Measurements from ENCODE around the gene SNRNP48. TPM values are rescaled to one million over a fixed set of nuclear protein-coding genes. Genes with fewer than 3 reads are reported as not detected.

Gene SNRNP48
- total and polyA plus RNA-seq, 2 donors (not counting 3 experiments of a cell fraction or from before 2014, with no cell fraction given) = 4.2 to 13.2 TPM

DNA sequence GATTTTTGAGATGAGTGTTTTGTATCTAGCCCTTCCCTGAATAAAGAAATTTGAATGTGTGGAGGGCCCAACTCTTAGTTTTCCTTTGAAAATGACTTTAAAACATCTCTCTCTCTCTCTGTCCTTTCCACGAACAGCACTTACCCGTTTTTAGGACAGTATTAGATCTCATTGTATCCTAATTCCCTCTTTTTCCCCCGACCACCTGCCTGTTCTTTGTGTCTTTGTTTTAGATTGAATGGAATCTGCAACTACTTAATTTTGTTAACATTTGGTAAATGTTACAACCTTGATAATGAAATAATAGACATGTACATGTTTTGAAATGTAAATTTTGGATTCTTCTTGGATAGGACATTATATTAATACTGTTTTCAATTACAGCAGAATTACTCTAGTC, 45.4 kb upstream of the SNRNP48 start:
- no peaks in the 10 kb centered on the region for H3K9me3 ChIP-seq (replicated peaks; ENCODE audit: control insufficient read depth, insufficient read depth, low read length)
- no peaks in the 10 kb centered on the region for H3K9me1 ChIP-seq (replicated peaks; ENCODE audit: control insufficient read depth, extremely low read depth, insufficient read depth, low read length)
- dilution Hi-C loops (cut with MboI; ENCODE audit: extremely low pct_ligation_motif_present, low sequenced_read_pairs) = no loop called here
- TF ChIP-seq GATA2 (IDR thresholded peaks at IDR 0.05; ENCODE audit: insufficient read depth, insufficient read length, low read depth, low read length) = no peak
- ChIA-PET CTCF (no interaction called here), POLR2A (no interaction called here)
- H3K36me3 ChIP-seq (ENCODE audit: control insufficient read depth in 2 of 2, extremely low read depth in 1 of 2, insufficient read depth in 2 of 2, low read length in 2 of 2) = no peaks in the 10 kb centered on the region
- no peak overlapping the region for H3K27ac ChIP-seq (ENCODE audit: insufficient read depth, low read depth, low read length)
- no peaks in the 10 kb centered on the region for H3K79me2 ChIP-seq (ENCODE audit: control insufficient read depth, insufficient read depth, low read length)
- no peak overlapping the region for H3K9ac ChIP-seq (replicated peaks; ENCODE audit: extremely low read depth, insufficient read depth, low read length)
- peaks cover 40 to 73% of the 10 kb centered on the region in 2 experiments for H3K27me3 ChIP-seq (ENCODE audit: control insufficient read depth in 2 of 2, insufficient read depth in 2 of 2, low read length in 2 of 2)
- BruUV-seq (replicated peaks) = no TSS peak
- H3K4me3 ChIP-seq (replicated peaks in 1 of 3; ENCODE audit: insufficient read depth in 1 of 3, low read depth in 1 of 3, low read length in 3 of 3) = no peak overlapping the region
- H4K20me1 ChIP-seq (replicated peaks; ENCODE audit: control insufficient read depth, extremely low read depth, insufficient read depth, low read length) = no peaks in the 10 kb centered on the region
- FAIRE-seq (no peak), DNase-seq (ENCODE audit: low read depth, low spot score) (no peak)
- peaks cover 10% of the 10 kb centered on the region for H3K4me1 ChIP-seq (ENCODE audit: control insufficient read depth, extremely low read depth, insufficient read depth, low read length)
- no peak overlapping the region for H2AFZ ChIP-seq (ENCODE audit: low read depth, low read length)
- H3K4me2 ChIP-seq (ENCODE audit: insufficient read depth, low read length) = no peak overlapping the region
- intact Hi-C loops (cut with micrococcal nuclease) = no loop called here

- BruUV-seq (replicated peaks) = no TSS peak
- H3K27ac ChIP-seq (ENCODE audit: insufficient read depth, low read depth, low read length) = no peak overlapping the region
- H3K9ac ChIP-seq (replicated peaks; ENCODE audit: extremely low read depth, insufficient read depth, low read length) = no peak overlapping the region
- no peaks in the 10 kb centered on the region for H3K9me1 ChIP-seq (replicated peaks; ENCODE audit: control insufficient read depth, extremely low read depth, insufficient read depth, low read length)
- no peaks in the 10 kb centered on the region for H3K9me3 ChIP-seq (replicated peaks; ENCODE audit: control insufficient read depth, insufficient read depth, low read length)
- no peaks in the 10 kb centered on the region for H3K36me3 ChIP-seq (ENCODE audit: control insufficient read depth in 2 of 2, extremely low read depth in 1 of 2, insufficient read depth in 2 of 2, low read length in 2 of 2)
- H3K79me2 ChIP-seq (ENCODE audit: control insufficient read depth, insufficient read depth, low read length) = no peaks in the 10 kb centered on the region
- dilution Hi-C loops (cut with MboI; ENCODE audit: extremely low pct_ligation_motif_present, low sequenced_read_pairs) = no loop called here
- TF ChIP-seq FOS (IDR thresholded peaks at IDR 0.05; ENCODE audit: borderline replicate concordance, insufficient read depth, low read length) (no peak), CTCF (IDR thresholded peaks at IDR 0.05; ENCODE audit: extremely low read depth in 1 of 2, insufficient read depth in 1 of 2, low read depth in 1 of 2, low read length in 2 of 2) (no peak), MYC (IDR thresholded peaks at IDR 0.05; ENCODE audit: low read depth, low read length) (no peak), POLR2AphosphoS5 (IDR thresholded peaks at IDR 0.05; ENCODE audit: insufficient read depth, low read depth, low read length) (no peak), POLR2A (IDR thresholded peaks at IDR 0.05; ENCODE audit: low read depth, low read length) (no peak)
- no peak overlapping the region for H3K4me2 ChIP-seq (ENCODE audit: insufficient read depth, low read length)
- ChIA-PET CTCF (interaction anchor here (0.9 to 1.1 kb wide), 2 partner anchors 9 to 44 kb away, joined by 3 read pairs; partner anchors contain the start of gene SNRNP48), POLR2A (no interaction called here)
- H3K4me1 ChIP-seq (ENCODE audit: control insufficient read depth, extremely low read depth, insufficient read depth, low read length) = peaks cover 10% of the 10 kb centered on the region
- intact Hi-C loops (cut with micrococcal nuclease) = no loop called here
- no peak for FAIRE-seq
- no peaks in the 10 kb centered on the region for H4K20me1 ChIP-seq (replicated peaks; ENCODE audit: control insufficient read depth, extremely low read depth, insufficient read depth, low read length)
- H3K4me3 ChIP-seq (replicated peaks in 1 of 3; ENCODE audit: insufficient read depth in 1 of 3, low read depth in 1 of 3, low read length in 3 of 3) = no peak overlapping the region
- no peak for DNase-seq (ENCODE audit: low read depth, low spot score)
- no peak overlapping the region for H2AFZ ChIP-seq (ENCODE audit: low read depth, low read length)
- H3K27me3 ChIP-seq (ENCODE audit: control insufficient read depth in 2 of 2, insufficient read depth in 2 of 2, low read length in 2 of 2) = peaks cover 36 to 64% of the 10 kb centered on the region in 2 experiments
Measured at GRCh38 chr6:7545316-7546019, 44.5 kb upstream of the SNRNP48 start.

Measured in endothelial cell of umbilical vein (primary cell).